NCI-H1105 (cell line): ENCODE data around the gene BNC2.

Experiments
- DNase-seq: peaks from one replicate; lab custom pipeline; 2025; lab: John Stamatoyannopoulos, UW

Gene BNC2

GRCh38 chr9:16368237-16369087 lies 502.0 kb downstream of the BNC2 start:
- DNase-seq: no peak

- no peak for DNase-seq
These were observed 502.8 kb downstream of the BNC2 start for GRCh38 chr9:16367605-16368231.

- DNase-seq: no peak
These were observed 506.1 kb downstream of the BNC2 start for GRCh38 chr9:16364347-16364746.

DNA sequence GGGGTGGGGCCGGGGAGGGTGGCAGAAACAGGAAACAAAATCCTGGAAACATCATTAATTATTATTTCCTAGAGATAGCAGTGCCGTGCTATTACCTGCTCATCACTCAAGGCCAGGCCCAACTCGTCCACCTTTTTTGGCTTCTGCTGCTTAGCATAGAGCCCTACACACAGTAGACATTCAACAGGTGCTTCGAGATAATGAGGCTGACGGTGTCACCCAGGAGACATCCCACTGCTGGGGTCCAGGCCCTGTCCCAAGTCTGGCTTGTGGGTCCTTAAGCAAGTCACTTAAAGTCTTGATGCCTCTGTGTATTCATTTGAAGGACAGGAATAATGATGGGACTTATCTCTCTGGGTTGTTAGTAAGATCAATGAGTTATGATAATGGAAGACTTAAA lies 506.6 kb downstream of the BNC2 start:
- no peak for DNase-seq

DNA sequence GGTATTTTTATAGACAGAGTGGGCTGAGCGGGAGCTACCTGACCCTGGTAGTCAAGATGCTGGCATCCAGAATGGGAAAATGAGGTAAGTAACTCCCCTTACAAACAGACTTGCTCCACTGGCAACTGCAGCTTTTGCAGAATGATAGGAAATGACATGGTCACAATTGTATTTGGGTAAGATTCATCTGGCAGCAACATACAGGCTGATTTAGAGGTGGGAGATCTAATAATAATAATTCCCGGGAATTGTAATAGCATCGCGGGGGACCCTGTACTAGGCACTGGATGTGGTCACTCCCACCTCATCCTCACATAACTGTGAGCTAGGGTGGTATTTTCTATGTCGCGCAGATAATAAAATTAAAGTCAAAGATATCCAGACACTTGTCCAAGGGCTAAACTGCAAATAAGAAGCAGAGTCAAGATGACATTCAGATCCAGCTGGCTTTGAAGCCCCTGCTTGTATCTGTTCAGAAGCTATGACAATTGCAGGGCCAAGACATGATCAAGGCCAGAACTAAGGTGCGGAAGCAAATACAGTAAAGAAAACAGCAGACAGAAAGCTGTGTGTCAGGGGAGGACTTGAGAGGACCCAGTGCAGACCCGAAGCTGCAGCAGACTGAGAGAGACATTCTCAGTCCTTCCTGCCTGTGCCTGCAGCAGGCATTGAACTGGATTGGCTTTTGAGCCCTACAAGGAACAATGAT lies 507.2 kb downstream of the BNC2 start:
- no peak for DNase-seq

GRCh38 chr9:16361939-16362338 lies 508.5 kb downstream of the BNC2 start:
- DNase-seq: no peak

DNA sequence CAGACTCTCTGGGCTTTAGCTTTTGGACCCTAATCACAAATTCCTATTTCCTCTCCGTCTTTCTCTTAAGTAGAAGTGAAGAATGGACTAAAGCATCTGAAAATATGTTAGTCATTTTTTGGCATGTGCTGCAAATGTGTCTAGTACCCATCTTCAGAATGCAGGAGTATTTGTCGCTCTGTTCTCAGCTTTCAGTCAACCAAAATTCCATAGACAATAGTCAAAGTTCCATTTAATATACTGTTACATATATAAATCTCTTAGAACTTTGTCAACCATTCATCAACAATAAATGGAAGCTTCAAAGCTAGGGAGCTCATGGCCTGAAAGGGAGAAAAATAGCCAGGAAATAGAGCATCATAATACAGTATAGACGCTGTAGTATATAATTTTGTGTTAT lies 509.4 kb downstream of the BNC2 start:
- no peak for DNase-seq

GRCh38 chr9:16360247-16360646 lies 510.2 kb downstream of the BNC2 start:
- DNase-seq: no peak
